Fibroblast of lung (primary cell): Measurements from ENCODE around the gene PCDHGA1. TPM values are rescaled to one million over a fixed set of nuclear protein-coding genes. Genes with fewer than 3 reads are reported as not detected.

Source experiments
- DNase-seq, 2 donors: peaks; one replicate each; pipeline versions ENCODE4 v3.0.0 to v3.0.0-alpha.2; 2010; ENCODE audit warnings: low read depth in 2 of 2
- H2AFZ ChIP-seq: 2 replicates; pipeline ENCODE4 v1.5.1; 2012; ENCODE audit warnings: low read length, control low read depth, inconsistent platforms
- H3K27ac ChIP-seq: 2 replicates; pipeline ENCODE4 v1.5.1; 2011; ENCODE audit warnings: low read length, control low read depth; ENCODE audit not compliant: insufficient read depth
- H3K27me3 ChIP-seq: 2 replicates; pipeline ENCODE4 v1.5.1; 2011; ENCODE audit warnings: mild to moderate bottlenecking, low read length; ENCODE audit not compliant: control insufficient read depth, insufficient read depth
- H3K36me3 ChIP-seq: 2 replicates; pipeline ENCODE4 v1.5.1; 2011; ENCODE audit warnings: low read length; ENCODE audit not compliant: control insufficient read depth, insufficient read depth
- H3K4me1 ChIP-seq: 2 replicates; pipeline ENCODE4 v1.5.1; 2011; ENCODE audit warnings: low read length; ENCODE audit not compliant: control insufficient read depth, insufficient read depth; ENCODE audit errors: extremely low read depth
- H3K4me2 ChIP-seq: 2 replicates; pipeline ENCODE4 v1.5.1; 2011; ENCODE audit warnings: low read length, control low read depth; ENCODE audit not compliant: insufficient read depth; ENCODE audit errors: extremely low read depth
- H3K4me3 ChIP-seq, 4 experiments: fragments of 200-600 bp in 1 of 4; sonication (generic) in 1 of 4; replicated peaks in 1 of 4; 2 replicates each; pipeline ENCODE4 v1.5.1; 2011 to 2016; ENCODE audit warnings: low read length in 4 of 4, low read depth in 3 of 4, mild to moderate bottlenecking in 3 of 4, control low read depth in 2 of 4, inconsistent platforms in 1 of 4, mixed read lengths in 1 of 4; ENCODE audit not compliant: insufficient read depth in 1 of 4; ENCODE audit errors: control extremely low read depth in 1 of 4
- H3K79me2 ChIP-seq: 2 replicates; pipeline ENCODE4 v1.5.1; 2012; ENCODE audit warnings: mild to moderate bottlenecking, low read length, inconsistent platforms; ENCODE audit not compliant: control insufficient read depth, insufficient read depth
- H3K9ac ChIP-seq: 2 replicates; pipeline ENCODE4 v1.5.1; 2011; ENCODE audit warnings: mild to moderate bottlenecking, low read length, control low read depth; ENCODE audit not compliant: insufficient read depth
- H3K9me3 ChIP-seq: 2 replicates; pipeline ENCODE4 v1.5.1; 2012; ENCODE audit warnings: low read depth, low read length; ENCODE audit not compliant: control insufficient read depth, insufficient read depth
- H4K20me1 ChIP-seq: 2 replicates; pipeline ENCODE4 v1.5.1; 2011; ENCODE audit warnings: low read length; ENCODE audit not compliant: control insufficient read depth, insufficient read depth; ENCODE audit errors: extremely low read depth
- EZH2 ChIP-seq: IDR thresholded peaks from 2 replicates; pipeline ENCODE4 v1.5.1; 2012; ENCODE audit warnings: low read length, control low read depth, mild to moderate bottlenecking; ENCODE audit errors: missing control alignments
- polyA plus RNA-seq, 2 donors: library from polyadenylated mRNA; depleted of rRNA in 1 of 2; stranded (reverse) in 1 of 2; unstranded in 1 of 2; fragments of >200 nt; gene quantifications; 2 replicates each; pipeline ENCODE4 v1.2.1, GENCODE V29; 2011 to 2012; ENCODE audit warnings: missing spikeins in 1 of 2
- total RNA-seq: library from RNA; depleted of rRNA; stranded (reverse); fragments of >200 nt; gene quantifications from 2 replicates; pipeline ENCODE4 v1.2.1, GENCODE V29; 2014
- TF ChIP-seq, protein P1 (sequence below), 2 donors: IDR thresholded peaks in 1 of 2; conservative IDR thresholded peaks in 1 of 2; 1 replicate in 1 of 2; 2 replicates in 1 of 2; pipeline ENCODE4 v1.5.1; 2011 to 2012; ENCODE audit warnings: low read length in 2 of 2, control low read depth in 1 of 2, inconsistent platforms in 1 of 2, low read depth in 1 of 2, mild to moderate bottlenecking in 1 of 2

The PCDHGA1 gene
- total and polyA plus RNA-seq, 2 donors (not counting 1 experiment from before 2014, with no cell fraction given) = 1.6 to 1.8 TPM

DNA sequence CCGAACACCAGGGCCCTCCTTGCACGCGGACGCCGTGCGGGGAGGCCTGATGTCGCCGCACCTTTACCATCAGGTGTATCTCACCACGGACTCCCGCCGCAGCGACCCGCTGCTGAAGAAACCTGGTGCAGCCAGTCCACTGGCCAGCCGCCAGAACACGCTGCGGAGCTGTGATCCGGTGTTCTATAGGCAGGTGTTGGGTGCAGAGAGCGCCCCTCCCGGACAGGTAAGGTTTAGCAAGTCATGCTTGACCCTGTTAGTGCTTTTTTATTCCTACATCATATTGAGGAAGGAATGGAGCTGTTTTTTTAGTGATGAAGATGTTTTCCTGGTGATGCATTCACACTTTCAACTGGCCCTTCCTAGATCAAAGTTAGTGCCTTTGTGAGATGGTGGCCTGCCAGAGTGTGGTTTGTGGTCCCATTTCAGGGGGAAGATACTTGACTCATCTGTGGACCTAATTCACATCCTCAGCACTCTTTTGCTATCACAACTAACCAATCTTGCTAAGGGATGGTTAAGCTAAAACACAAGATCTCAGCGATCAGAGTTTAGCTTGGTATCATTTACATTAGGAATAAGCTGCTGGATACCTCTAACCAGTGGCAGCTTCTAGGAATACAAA, 148.1 kb downstream of the PCDHGA1 start:
- Histone ChIP-seq H3K9ac (no peak overlapping the region), H3K27ac (no peak overlapping the region), H3K79me2 (peaks cover 31% of the 10 kb centered on the region), H3K4me2 (peak overlapping the region; percentile 89), H3K36me3 (peaks cover 1% of the 10 kb centered on the region), H3K27me3 (no peaks in the 10 kb centered on the region), H4K20me1 (peaks cover 3% of the 10 kb centered on the region), H3K9me3 (no peaks in the 10 kb centered on the region), H3K4me3 (peak overlapping the region; percentile 76 to 95 (median 84)), H2AFZ (no peak overlapping the region), H3K4me1 (peaks cover 19% of the 10 kb centered on the region)
- peak in 1 of 2 donors; percentile 50 for DNase-seq
- TF ChIP-seq, protein P1, sequence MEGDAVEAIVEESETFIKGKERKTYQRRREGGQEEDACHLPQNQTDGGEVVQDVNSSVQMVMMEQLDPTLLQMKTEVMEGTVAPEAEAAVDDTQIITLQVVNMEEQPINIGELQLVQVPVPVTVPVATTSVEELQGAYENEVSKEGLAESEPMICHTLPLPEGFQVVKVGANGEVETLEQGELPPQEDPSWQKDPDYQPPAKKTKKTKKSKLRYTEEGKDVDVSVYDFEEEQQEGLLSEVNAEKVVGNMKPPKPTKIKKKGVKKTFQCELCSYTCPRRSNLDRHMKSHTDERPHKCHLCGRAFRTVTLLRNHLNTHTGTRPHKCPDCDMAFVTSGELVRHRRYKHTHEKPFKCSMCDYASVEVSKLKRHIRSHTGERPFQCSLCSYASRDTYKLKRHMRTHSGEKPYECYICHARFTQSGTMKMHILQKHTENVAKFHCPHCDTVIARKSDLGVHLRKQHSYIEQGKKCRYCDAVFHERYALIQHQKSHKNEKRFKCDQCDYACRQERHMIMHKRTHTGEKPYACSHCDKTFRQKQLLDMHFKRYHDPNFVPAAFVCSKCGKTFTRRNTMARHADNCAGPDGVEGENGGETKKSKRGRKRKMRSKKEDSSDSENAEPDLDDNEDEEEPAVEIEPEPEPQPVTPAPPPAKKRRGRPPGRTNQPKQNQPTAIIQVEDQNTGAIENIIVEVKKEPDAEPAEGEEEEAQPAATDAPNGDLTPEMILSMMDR (conservative IDR thresholded peaks at IDR 0.05 in 1 of 2, IDR thresholded peaks at IDR 0.05 in 1 of 2; ENCODE audit: low read depth in 1 of 2, low read length in 2 of 2) = peak; percentile 28 to 32
- TF ChIP-seq EZH2 = no peak

DNA sequence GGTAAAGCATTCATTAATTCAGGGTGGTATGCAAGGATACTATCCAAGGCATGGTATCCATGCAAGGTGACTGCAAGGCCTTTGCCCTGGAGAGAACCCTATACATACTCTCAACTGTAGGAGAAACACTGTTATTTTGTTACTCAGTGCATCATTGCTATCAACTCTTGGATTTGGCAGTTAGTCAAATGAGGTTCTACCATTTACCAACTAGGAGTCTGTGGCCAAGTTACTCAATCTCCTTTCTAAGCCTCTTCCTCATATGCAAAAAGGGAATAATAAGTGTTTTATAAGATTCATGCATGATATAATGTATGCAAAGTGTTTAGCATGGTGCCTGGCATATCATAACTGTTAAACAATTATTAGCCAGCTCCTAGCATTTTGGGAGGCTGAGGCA, 149.5 kb downstream of the PCDHGA1 start:
- H2AFZ ChIP-seq = no peak overlapping the region
- peaks cover 1% of the 10 kb centered on the region for H3K36me3 ChIP-seq
- H3K79me2 ChIP-seq = peaks cover 37% of the 10 kb centered on the region
- H3K27ac ChIP-seq = no peak overlapping the region
- H3K27me3 ChIP-seq = no peaks in the 10 kb centered on the region
- peak overlapping the region in 2 of 4 experiments; percentile 88 to 95 for H3K4me3 ChIP-seq
- H4K20me1 ChIP-seq = peaks cover 3% of the 10 kb centered on the region
- peaks cover 22% of the 10 kb centered on the region for H3K4me1 ChIP-seq
- peak overlapping the region; percentile 73 for H3K4me2 ChIP-seq
- peak in 1 of 2 donors; percentile 49 for DNase-seq
- no peaks in the 10 kb centered on the region for H3K9me3 ChIP-seq
- TF ChIP-seq, protein P1 (conservative IDR thresholded peaks at IDR 0.05 in 1 of 2, IDR thresholded peaks at IDR 0.05 in 1 of 2; ENCODE audit: low read depth in 1 of 2, low read length in 2 of 2) = no peak
- no peak for TF ChIP-seq EZH2
- no peak overlapping the region for H3K9ac ChIP-seq

DNA sequence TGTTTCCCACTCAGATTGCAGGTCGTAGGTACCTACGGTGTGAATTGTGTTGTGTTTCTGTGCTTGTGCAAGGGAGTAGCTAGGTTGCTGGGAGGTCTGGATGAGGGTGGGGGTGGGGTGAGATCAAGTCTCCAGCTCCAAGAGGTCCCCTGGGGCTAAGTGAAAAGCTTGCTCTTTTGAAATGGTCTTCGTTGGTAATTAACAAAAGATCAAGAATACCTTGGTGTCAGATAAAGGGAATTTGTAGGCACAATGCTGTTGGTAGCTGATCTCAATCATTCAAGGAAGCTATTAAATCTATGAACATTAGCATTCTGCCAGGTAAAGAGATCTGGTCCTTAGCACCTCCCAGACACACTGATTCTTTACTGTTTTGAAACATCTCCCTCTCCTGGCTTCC, 153.6 kb downstream of the PCDHGA1 start:
- peaks cover 42% of the 10 kb centered on the region for H3K79me2 ChIP-seq
- no peak overlapping the region for H3K9ac ChIP-seq
- H3K36me3 ChIP-seq = peaks cover 12% of the 10 kb centered on the region
- H3K4me3 ChIP-seq = peak overlapping the region in 2 of 4 experiments; percentile 35 to 46
- no peak overlapping the region for H3K27ac ChIP-seq
- no peak overlapping the region for H2AFZ ChIP-seq
- peaks cover 3% of the 10 kb centered on the region for H4K20me1 ChIP-seq
- DNase-seq = no peak
- peak overlapping the region; percentile 79 for H3K4me2 ChIP-seq
- H3K27me3 ChIP-seq = no peaks in the 10 kb centered on the region
- H3K4me1 ChIP-seq = peaks cover 25% of the 10 kb centered on the region
- H3K9me3 ChIP-seq = no peaks in the 10 kb centered on the region
- TF ChIP-seq, protein P1 (conservative IDR thresholded peaks at IDR 0.05 in 1 of 2, IDR thresholded peaks at IDR 0.05 in 1 of 2; ENCODE audit: low read depth in 1 of 2, low read length in 2 of 2) = no peak
- no peak for TF ChIP-seq EZH2
